Esophagus squamous epithelium (tissue), 5 donors: ENCODE results near the gene CNNM2. TPM values are rescaled to one million over a fixed set of nuclear protein-coding genes. Genes with fewer than 3 reads are reported as not detected.
"Not testable (repeated sequence)": the region's sequence is repeated elsewhere in the genome, so short reads cannot be mapped to it uniquely, and the experiment has no call there.

Source experiments
- DNase-seq: peaks from one replicate; lab custom pipeline; 2025; lab: John Stamatoyannopoulos, UW
- H3K27ac ChIP-seq, 4 donors: fragments of 200-600 bp; sonication (generic); one replicate each; pipeline ENCODE4 v1.5.1; 2016 to 2019; ENCODE audit warnings: mild to moderate bottlenecking in 1 of 4
- H3K27me3 ChIP-seq, 4 donors: fragments of 200-600 bp; sonication (generic); 1 replicate in 3 of 4; 2 replicates in 1 of 4; pipeline versions ENCODE4 v1.5.1 to v1.6.0; 2017 to 2021; ENCODE audit warnings: antibody characterized with exemption in 1 of 4
- H3K36me3 ChIP-seq, 3 donors: fragments of 200-600 bp; sonication (generic); one replicate each; pipeline ENCODE4 v1.5.1; 2016 to 2019
- H3K4me1 ChIP-seq, 3 donors: fragments of 200-600 bp; sonication (generic); one replicate each; pipeline ENCODE4 v1.5.1; 2017 to 2019
- H3K4me3 ChIP-seq, 4 donors: fragments of 200-600 bp; sonication (generic); 1 replicate in 3 of 4; 2 replicates in 1 of 4; pipeline ENCODE4 v1.5.1; 2016 to 2019; ENCODE audit warnings: mild to moderate bottlenecking in 2 of 4, moderate library complexity in 1 of 4
- H3K9me3 ChIP-seq, 3 donors: fragments of 200-600 bp; sonication (generic); one replicate each; pipeline ENCODE4 v1.5.1; 2016 to 2019
- POLR2A ChIP-seq, 4 donors: fragments of 450-650 bp; IDR thresholded peaks; one replicate each; pipeline ENCODE4 v1.6.1; 2017; ENCODE audit warnings: antibody characterized with exemption in 4 of 4, mild to moderate bottlenecking in 4 of 4, moderate library complexity in 3 of 4
- WGBS, 2 donors: methylation state at CpG; one replicate each; pipeline ENCODE4 v1.1.5; 2018; 5-methylcytosine and 5-hydroxymethylcytosine counted together
- intact Hi-C: fragments of 100-400 bp; cut with DNase I; formaldehyde crosslinking; loops from one replicate; pipeline ENCODE4 v1.15.0; 2022
- total RNA-seq, 4 donors: library from RNA; depleted of rRNA; stranded (reverse); fragments of >200 nt; gene quantifications; one replicate each; pipeline ENCODE4 v1.1.0, GENCODE V29; 2016
- TF ChIP-seq, protein P1 (sequence below), 6 experiments: fragments of 450-650 bp in 4 of 6; fragments of 200-600 bp in 2 of 6; sonication (generic) in 2 of 6; IDR thresholded peaks; one replicate each; pipeline ENCODE4 v1.5.1; 2016 to 2019; ENCODE audit warnings: antibody characterized with exemption in 6 of 6, mild to moderate bottlenecking in 4 of 6, moderate library complexity in 4 of 6
- donor health status: DM: yes; HTN: yes; CAD: no.

The CNNM2 gene
- total RNA-seq, 4 donors from 2014 or later, result 2.2 to 3.6 (median 2.6) TPM

DNA sequence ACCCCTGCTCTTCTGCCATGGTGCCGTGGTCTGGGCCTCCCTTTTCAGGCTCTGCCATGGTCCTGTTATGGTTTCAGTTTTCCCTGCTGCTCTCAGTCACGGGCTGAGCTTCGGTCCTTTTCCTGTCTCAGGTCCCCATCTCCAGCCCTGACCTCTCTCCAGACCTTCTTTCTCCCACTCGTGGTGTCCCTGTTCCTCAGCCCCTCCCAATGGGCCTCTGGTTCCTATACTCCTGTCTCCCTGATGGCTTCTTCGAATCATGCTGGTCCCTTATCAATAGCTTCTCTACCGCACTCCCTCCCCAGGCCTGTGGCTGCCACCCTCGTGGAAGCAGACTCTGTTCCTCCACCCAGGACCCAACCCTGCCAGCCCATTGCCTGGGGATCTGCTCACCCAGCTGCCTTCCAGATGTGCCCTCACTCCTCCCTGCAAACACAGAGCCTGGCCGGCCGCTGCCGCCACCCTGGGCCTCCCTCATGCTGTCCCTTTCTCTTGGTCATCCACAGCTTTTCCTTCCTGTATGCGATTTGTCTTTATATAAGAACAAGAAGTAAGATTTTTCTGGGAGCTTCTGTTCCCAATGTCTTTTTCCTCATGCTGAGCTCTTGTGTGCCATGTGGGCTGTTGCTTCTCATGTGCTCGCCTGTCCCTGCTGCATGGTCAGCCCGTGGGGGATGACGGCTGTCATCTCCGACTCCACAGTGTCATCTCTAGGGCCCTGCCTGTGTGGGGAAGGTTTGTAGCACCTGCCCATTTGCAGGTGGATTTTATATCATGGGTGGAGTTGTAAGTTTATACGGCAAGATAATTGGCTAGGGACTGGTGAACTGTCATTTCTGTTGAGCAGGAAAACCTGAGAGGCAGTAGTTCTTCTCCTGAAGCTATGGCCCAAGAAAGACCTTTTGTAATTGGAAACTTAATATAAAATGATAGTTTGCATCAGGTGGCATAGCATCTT, 148.3 kb downstream of the CNNM2 start:
- WGBS, 2 donors, result 84 to 88% methylated on average over 15 to 16 of the region's 16 CpGs

DNA sequence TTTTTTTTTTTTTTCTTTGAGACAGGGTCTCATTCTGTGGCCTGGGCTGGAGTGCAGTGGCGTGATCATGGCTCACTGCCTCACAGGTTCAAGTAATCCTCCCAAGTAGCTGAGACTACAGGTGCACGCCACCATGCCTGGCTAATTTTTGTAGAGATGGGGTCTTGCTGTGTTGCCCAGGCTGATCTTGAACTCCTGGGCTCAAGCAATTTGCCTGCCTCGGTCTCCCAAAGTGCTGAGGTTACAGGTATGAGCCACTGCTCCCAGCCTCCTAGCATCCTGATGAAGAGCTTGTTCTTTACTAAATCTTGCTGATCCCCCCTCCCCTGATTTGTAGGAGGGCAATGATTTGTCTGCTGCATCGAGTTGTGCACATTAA, 149.0 kb downstream of the CNNM2 start:
- intact Hi-C loops, result loop anchor here (5.0 to 10.0 kb wide), 3 partner anchors 150 to 232 kb away; partner anchors contain the start of genes CNNM2, CYP17A1 and RPEL1
- H3K27ac ChIP-seq, H3K36me3 ChIP-seq, H3K27me3 ChIP-seq, DNase-seq, H3K9me3 ChIP-seq, H3K4me3 ChIP-seq: not testable (repeated sequence)
- peaks cover 0 to 13% (median 3%) of the 10 kb centered on the region in 3 donors for H3K4me1 ChIP-seq
- 80 to 81% methylated on average over 2 to 3 of the region's 4 CpGs for WGBS, 2 donors

More for the DNA sequence above, 148.3 kb downstream of the CNNM2 start:
- intact Hi-C loops, result loop anchor here (5.0 to 10.0 kb wide), 3 partner anchors 149 to 232 kb away; partner anchors contain the start of genes CNNM2, CYP17A1 and RPEL1
- no peak overlapping the region for H3K4me3 ChIP-seq
- no peak for DNase-seq
- H3K27me3 ChIP-seq, result no peaks in the 10 kb centered on the region
- TF ChIP-seq, protein P1, sequence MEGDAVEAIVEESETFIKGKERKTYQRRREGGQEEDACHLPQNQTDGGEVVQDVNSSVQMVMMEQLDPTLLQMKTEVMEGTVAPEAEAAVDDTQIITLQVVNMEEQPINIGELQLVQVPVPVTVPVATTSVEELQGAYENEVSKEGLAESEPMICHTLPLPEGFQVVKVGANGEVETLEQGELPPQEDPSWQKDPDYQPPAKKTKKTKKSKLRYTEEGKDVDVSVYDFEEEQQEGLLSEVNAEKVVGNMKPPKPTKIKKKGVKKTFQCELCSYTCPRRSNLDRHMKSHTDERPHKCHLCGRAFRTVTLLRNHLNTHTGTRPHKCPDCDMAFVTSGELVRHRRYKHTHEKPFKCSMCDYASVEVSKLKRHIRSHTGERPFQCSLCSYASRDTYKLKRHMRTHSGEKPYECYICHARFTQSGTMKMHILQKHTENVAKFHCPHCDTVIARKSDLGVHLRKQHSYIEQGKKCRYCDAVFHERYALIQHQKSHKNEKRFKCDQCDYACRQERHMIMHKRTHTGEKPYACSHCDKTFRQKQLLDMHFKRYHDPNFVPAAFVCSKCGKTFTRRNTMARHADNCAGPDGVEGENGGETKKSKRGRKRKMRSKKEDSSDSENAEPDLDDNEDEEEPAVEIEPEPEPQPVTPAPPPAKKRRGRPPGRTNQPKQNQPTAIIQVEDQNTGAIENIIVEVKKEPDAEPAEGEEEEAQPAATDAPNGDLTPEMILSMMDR (IDR thresholded peaks at IDR 0.05), result no peak
- TF ChIP-seq POLR2A (IDR thresholded peaks at IDR 0.05), result no peak
- no peaks in the 10 kb centered on the region for H3K36me3 ChIP-seq
- no peaks in the 10 kb centered on the region for H3K9me3 ChIP-seq
- H3K27ac ChIP-seq, result no peak overlapping the region
- H3K4me1 ChIP-seq, result peaks cover 0 to 13% (median 3%) of the 10 kb centered on the region in 3 donors

DNA sequence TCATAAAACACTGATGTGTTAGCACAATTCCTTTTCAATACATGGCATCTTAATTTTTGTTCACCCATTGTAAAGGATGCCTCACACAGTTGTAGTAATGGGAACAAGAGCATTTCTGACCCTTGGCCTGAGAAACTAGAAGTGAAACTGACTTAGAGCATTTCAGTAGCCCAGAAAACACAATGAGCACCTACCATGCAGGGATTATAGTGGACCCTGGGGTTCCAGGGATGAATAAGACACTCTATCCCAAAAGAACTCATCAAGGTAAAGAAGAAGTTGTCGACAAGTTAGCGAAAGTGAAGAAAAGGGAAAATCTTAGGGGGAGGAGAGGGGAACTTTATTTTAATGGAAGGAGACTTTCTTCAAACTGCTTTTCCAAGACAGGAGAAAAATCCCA, 149.4 kb downstream of the CNNM2 start:
- WGBS, 2 donors, result 98 to 100% methylated on average over 2 of the region's 2 CpGs
- Histone ChIP-seq H3K9me3 (no peaks in the 10 kb centered on the region), H3K4me1 (peaks cover 0 to 13% (median 3%) of the 10 kb centered on the region in 3 donors), H3K4me3 (no peak overlapping the region), H3K27me3 (no peaks in the 10 kb centered on the region), H3K27ac (no peak overlapping the region), H3K36me3 (no peaks in the 10 kb centered on the region)
- no peak for DNase-seq
- TF ChIP-seq, protein P1 (IDR thresholded peaks at IDR 0.05), result no peak
- no peak for TF ChIP-seq POLR2A (IDR thresholded peaks at IDR 0.05)
- intact Hi-C loops, result loop anchor here (5.0 to 10.0 kb wide), 3 partner anchors 150 to 233 kb away; partner anchors contain the start of genes CNNM2, CYP17A1 and RPEL1

DNA sequence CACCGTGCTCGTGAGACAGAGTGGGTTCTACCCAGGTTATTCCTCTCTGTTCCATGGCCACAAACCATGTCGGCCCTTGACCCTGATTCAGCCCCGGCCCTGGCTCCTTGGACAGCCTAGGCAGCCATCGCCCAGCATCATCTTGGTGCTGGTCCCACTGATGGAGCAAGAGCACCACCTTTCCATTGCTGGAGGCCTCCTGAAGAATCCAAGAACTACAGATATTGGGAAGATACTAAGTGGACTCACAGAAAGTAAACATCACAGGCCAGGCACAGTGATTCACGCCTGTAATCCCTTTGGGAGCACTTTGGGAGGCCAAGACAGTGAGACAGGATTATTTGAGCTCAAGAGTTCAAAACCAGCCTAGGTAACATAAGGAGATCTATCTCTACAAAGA, 149.9 kb downstream of the CNNM2 start:
- Histone ChIP-seq H3K27ac (no peak overlapping the region), H3K9me3 (no peaks in the 10 kb centered on the region), H3K4me3 (no peak overlapping the region), H3K4me1 (peaks cover 0 to 13% (median 3%) of the 10 kb centered on the region in 3 donors), H3K36me3 (no peaks in the 10 kb centered on the region), H3K27me3 (no peaks in the 10 kb centered on the region)
- TF ChIP-seq POLR2A (IDR thresholded peaks at IDR 0.05), result no peak
- TF ChIP-seq, protein P1 (IDR thresholded peaks at IDR 0.05), result no peak
- intact Hi-C loops, result loop anchor here (5.0 to 10.0 kb wide), 3 partner anchors 151 to 233 kb away; partner anchors contain the start of genes CNNM2, CYP17A1 and RPEL1
- DNase-seq, result no peak
- 69 to 75% methylated on average over 3 to 5 of the region's 6 CpGs for WGBS, 2 donors

DNA sequence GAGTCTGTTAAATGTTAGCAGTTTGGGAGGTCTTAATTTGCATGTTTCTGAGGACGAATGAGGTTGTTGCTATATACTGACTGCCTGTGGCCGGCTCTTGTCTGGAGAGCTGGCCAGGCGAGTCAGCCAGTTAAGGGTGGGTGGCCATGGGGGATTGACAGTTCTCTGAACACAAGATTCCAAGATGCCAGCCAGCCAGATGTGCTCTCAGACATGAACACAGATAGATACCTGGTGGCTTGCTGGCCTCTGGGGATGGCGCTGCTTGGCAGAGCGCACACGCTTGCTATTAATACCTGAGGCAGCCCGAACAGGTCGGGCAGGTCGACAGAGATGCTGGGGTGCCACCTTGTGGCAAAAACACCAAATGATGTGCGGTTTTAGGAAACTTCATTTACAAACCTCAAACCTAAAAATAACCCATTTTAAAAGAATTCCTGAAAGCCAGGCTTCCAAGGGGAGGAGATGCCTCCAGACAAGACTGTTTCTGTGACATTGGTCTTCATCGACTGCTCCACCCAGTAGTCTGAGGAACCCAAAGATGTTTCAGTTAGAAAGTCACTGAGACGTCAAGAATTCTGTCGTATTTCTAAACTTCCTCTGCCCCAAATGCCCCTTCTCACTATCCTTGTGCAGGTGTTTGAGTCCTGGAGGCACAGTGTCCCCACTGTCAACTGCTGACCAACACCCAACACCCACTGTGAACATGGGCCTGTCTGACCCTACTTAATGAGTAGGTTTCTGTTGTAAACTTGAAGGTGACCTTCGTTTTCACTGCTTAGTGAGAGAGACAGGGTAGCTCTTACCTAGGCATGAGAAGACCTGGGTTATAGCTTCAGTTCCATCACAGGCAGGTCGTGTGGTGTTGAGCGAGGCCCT, 151.6 kb downstream of the CNNM2 start:
- TF ChIP-seq, protein P1 (IDR thresholded peaks at IDR 0.05), result peak; percentile 64 to 80 (median 73)
- TF ChIP-seq POLR2A (IDR thresholded peaks at IDR 0.05), result no peak
- H3K4me3 ChIP-seq, result no peak overlapping the region
- H3K27me3 ChIP-seq, result no peaks in the 10 kb centered on the region
- H3K36me3 ChIP-seq, result no peaks in the 10 kb centered on the region
- no peak overlapping the region for H3K27ac ChIP-seq
- DNase-seq, result no peak
- intact Hi-C loops, result loop anchor here (5.0 to 10.0 kb wide), 3 partner anchors 152 to 235 kb away; partner anchors contain the start of genes CNNM2, CYP17A1 and RPEL1
- no peaks in the 10 kb centered on the region for H3K9me3 ChIP-seq
- H3K4me1 ChIP-seq, result peaks cover 0 to 13% (median 3%) of the 10 kb centered on the region in 3 donors
- WGBS, 2 donors, result 21 to 28% methylated on average over 10 to 13 of the region's 16 CpGs
